Measurements from ENCODE around the gene HYAL4. TPM values are rescaled to one million over a fixed set of nuclear protein-coding genes. Genes with fewer than 3 reads are reported as not detected.

HYAL4 gene
- total RNA-seq, 6 experiments from 2014 or later = not detected

GRCh38 chr7:123820864-123821263, 24.1 kb upstream of the HYAL4 start:
- no peaks in the 10 kb centered on the region for H3K4me1 Mint-ChIP-seq (ENCODE audit: low read depth)
- no peaks in the 10 kb centered on the region for H3K9me3 Mint-ChIP-seq
- TF ChIP-seq CTCF (IDR thresholded peaks at IDR 0.05) = no peak
- no peak for DNase-seq
- no peak overlapping the region for H3K27ac Mint-ChIP-seq
- H3K4me3 Mint-ChIP-seq = no peak overlapping the region
- no peaks in the 10 kb centered on the region for H3K36me3 Mint-ChIP-seq (ENCODE audit: low read depth)
- H3K27me3 Mint-ChIP-seq (ENCODE audit: insufficient read depth) = no peaks in the 10 kb centered on the region

GRCh38 chr7:123821320-123821719, 23.6 kb upstream of the HYAL4 start:
- TF ChIP-seq CTCF (IDR thresholded peaks at IDR 0.05) = no peak
- no peak for DNase-seq

GRCh38 chr7:123823898-123824753, 20.8 kb upstream of the HYAL4 start:
- TF ChIP-seq CTCF (IDR thresholded peaks at IDR 0.05) = no peak
- Mint-ChIP-seq H3K36me3 (ENCODE audit: low read depth) (no peaks in the 10 kb centered on the region), H3K9me3 (no peaks in the 10 kb centered on the region; the same call in 1 of the 2 replicates), H3K4me3 (no peak overlapping the region), H3K4me1 (ENCODE audit: low read depth) (no peaks in the 10 kb centered on the region), H3K27me3 (ENCODE audit: insufficient read depth) (no peaks in the 10 kb centered on the region; the same call in 1 of the 2 replicates), H3K27ac (no peak overlapping the region)
- DNase-seq = no peak

More at GRCh38 chr7:123821320-123821719, 23.6 kb upstream of the HYAL4 start:
- Mint-ChIP-seq H3K4me3 (no peak overlapping the region), H3K27me3 (ENCODE audit: insufficient read depth) (no peaks in the 10 kb centered on the region; the same call in 1 of the 2 replicates), H3K4me1 (ENCODE audit: low read depth) (no peaks in the 10 kb centered on the region), H3K9me3 (no peaks in the 10 kb centered on the region), H3K36me3 (ENCODE audit: low read depth) (no peaks in the 10 kb centered on the region), H3K27ac (no peak overlapping the region)

GRCh38 chr7:123824754-123825067, 20.3 kb upstream of the HYAL4 start:
- no peaks in the 10 kb centered on the region; the same call in 1 of the 2 replicates for H3K27me3 Mint-ChIP-seq (ENCODE audit: insufficient read depth)
- H3K9me3 Mint-ChIP-seq = no peaks in the 10 kb centered on the region; the same call in 1 of the 2 replicates
- no peaks in the 10 kb centered on the region for H3K36me3 Mint-ChIP-seq (ENCODE audit: low read depth)
- H3K4me1 Mint-ChIP-seq (ENCODE audit: low read depth) = no peaks in the 10 kb centered on the region
- no peak overlapping the region for H3K4me3 Mint-ChIP-seq
- no peak for TF ChIP-seq CTCF (IDR thresholded peaks at IDR 0.05)
- no peak for DNase-seq
- no peak overlapping the region for H3K27ac Mint-ChIP-seq

GRCh38 chr7:123828805-123829204, 16.2 kb upstream of the HYAL4 start:
- H3K4me3 Mint-ChIP-seq = no peak overlapping the region
- H3K36me3 Mint-ChIP-seq (ENCODE audit: low read depth) = no peaks in the 10 kb centered on the region
- H3K27ac Mint-ChIP-seq = no peak overlapping the region
- DNase-seq = no peak
- peaks cover 8% of the 10 kb centered on the region; the same call in 1 of the 2 replicates for H3K9me3 Mint-ChIP-seq
- no peaks in the 10 kb centered on the region for H3K4me1 Mint-ChIP-seq (ENCODE audit: low read depth)
- TF ChIP-seq CTCF (IDR thresholded peaks at IDR 0.05) = no peak
- no peaks in the 10 kb centered on the region; the same call in 1 of the 2 replicates for H3K27me3 Mint-ChIP-seq (ENCODE audit: insufficient read depth)
